ENCODE data around the gene MANEA.
"Not testable (repeated sequence)": the region's sequence is repeated elsewhere in the genome, so short reads cannot be mapped to it uniquely, and the experiment has no call there.

The MANEA gene

GRCh38 chr6:95584226-95584625 lies 6.9 kb downstream of the MANEA start:
- in situ Hi-C loops (cut with MboI; ENCODE audit: low sequenced_read_pairs): not testable (repeated sequence)

- in situ Hi-C loops (cut with MboI; ENCODE audit: low sequenced_read_pairs): no loop called here
Measured at GRCh38 chr6:95587989-95588388, 10.7 kb downstream of the MANEA start.

- in situ Hi-C loops (cut with MboI; ENCODE audit: low sequenced_read_pairs): no loop called here
Measured at GRCh38 chr6:95589067-95589466, 11.7 kb downstream of the MANEA start.

GRCh38 chr6:95589826-95590570 lies 12.7 kb downstream of the MANEA start:
- in situ Hi-C loops (cut with MboI; ENCODE audit: low sequenced_read_pairs): no loop called here

GRCh38 chr6:95593025-95593424 lies 15.7 kb downstream of the MANEA start:
- in situ Hi-C loops (cut with MboI; ENCODE audit: low sequenced_read_pairs): no loop called here

- in situ Hi-C loops (cut with MboI; ENCODE audit: low sequenced_read_pairs): no loop called here
Measured at GRCh38 chr6:95596021-95596420, 18.7 kb downstream of the MANEA start.

GRCh38 chr6:95599706-95600105 lies 22.4 kb downstream of the MANEA start:
- in situ Hi-C loops (cut with MboI; ENCODE audit: low sequenced_read_pairs): no loop called here

- in situ Hi-C loops (cut with MboI; ENCODE audit: low sequenced_read_pairs): no loop called here
Measured at GRCh38 chr6:95601133-95601532, 23.8 kb downstream of the MANEA start.

- in situ Hi-C loops (cut with MboI; ENCODE audit: low sequenced_read_pairs): no loop called here
Measured at GRCh38 chr6:95614094-95614493, 36.8 kb downstream of the MANEA start.

GRCh38 chr6:95629551-95629950 lies 52.2 kb downstream of the MANEA start:
- in situ Hi-C loops (cut with MboI; ENCODE audit: low sequenced_read_pairs): no loop called here

GRCh38 chr6:95636552-95637431 lies 59.5 kb downstream of the MANEA start:
- in situ Hi-C loops (cut with MboI; ENCODE audit: low sequenced_read_pairs): no loop called here

GRCh38 chr6:95648636-95649035 lies 71.3 kb downstream of the MANEA start:
- in situ Hi-C loops (cut with MboI; ENCODE audit: low sequenced_read_pairs): no loop called here

- in situ Hi-C loops (cut with MboI; ENCODE audit: low sequenced_read_pairs): no loop called here
Measured at GRCh38 chr6:95649451-95649850, 72.1 kb downstream of the MANEA start.

GRCh38 chr6:95654176-95654575 lies 76.8 kb downstream of the MANEA start:
- in situ Hi-C loops (cut with MboI; ENCODE audit: low sequenced_read_pairs): no loop called here

GRCh38 chr6:95658886-95659285 lies 81.6 kb downstream of the MANEA start:
- in situ Hi-C loops (cut with MboI; ENCODE audit: low sequenced_read_pairs): no loop called here

Data from HL-60/S4 treated with retinoic acid at 250 ng/mL for 4 days and 3 days (cell line).